Thyroid gland (tissue), 4 donors: ENCODE measurements around the gene KANSL1L.

Experiments used
- POLR2A ChIP-seq, 2 donors: fragments of 450-650 bp; IDR thresholded peaks; one replicate each; pipeline ENCODE4 v1.6.1; 2017; ENCODE audit warnings: antibody characterized with exemption in 2 of 2, mild to moderate bottlenecking in 2 of 2, moderate library complexity in 1 of 2
- TF ChIP-seq, protein P1 (sequence below), 6 experiments: fragments of 200-600 bp in 3 of 6; fragments of 450-650 bp in 3 of 6; sonication (generic) in 3 of 6; IDR thresholded peaks; one replicate each; pipeline ENCODE4 v1.5.1; 2016 to 2019; ENCODE audit warnings: antibody characterized with exemption in 6 of 6, mild to moderate bottlenecking in 2 of 6, inconsistent platforms in 1 of 6, moderate library complexity in 1 of 6

GRCh38 chr2:210188755-210189154, 17.5 kb upstream of the KANSL1L start:
- TF ChIP-seq, protein P1, sequence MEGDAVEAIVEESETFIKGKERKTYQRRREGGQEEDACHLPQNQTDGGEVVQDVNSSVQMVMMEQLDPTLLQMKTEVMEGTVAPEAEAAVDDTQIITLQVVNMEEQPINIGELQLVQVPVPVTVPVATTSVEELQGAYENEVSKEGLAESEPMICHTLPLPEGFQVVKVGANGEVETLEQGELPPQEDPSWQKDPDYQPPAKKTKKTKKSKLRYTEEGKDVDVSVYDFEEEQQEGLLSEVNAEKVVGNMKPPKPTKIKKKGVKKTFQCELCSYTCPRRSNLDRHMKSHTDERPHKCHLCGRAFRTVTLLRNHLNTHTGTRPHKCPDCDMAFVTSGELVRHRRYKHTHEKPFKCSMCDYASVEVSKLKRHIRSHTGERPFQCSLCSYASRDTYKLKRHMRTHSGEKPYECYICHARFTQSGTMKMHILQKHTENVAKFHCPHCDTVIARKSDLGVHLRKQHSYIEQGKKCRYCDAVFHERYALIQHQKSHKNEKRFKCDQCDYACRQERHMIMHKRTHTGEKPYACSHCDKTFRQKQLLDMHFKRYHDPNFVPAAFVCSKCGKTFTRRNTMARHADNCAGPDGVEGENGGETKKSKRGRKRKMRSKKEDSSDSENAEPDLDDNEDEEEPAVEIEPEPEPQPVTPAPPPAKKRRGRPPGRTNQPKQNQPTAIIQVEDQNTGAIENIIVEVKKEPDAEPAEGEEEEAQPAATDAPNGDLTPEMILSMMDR (IDR thresholded peaks at IDR 0.05) = no peak
- TF ChIP-seq POLR2A (IDR thresholded peaks at IDR 0.05) = no peak
